Left ventricle myocardium superior (tissue), 1 donor: ENCODE data around the gene FOXM1. TPM values are rescaled to one million over a fixed set of nuclear protein-coding genes. Genes with fewer than 3 reads are reported as not detected.

Source experiments
- ATAC-seq: fragments of 200-7000 bp; cut with Tn5 transposase; one replicate; pipeline ENCODE4 v1.9.1; 2020; ENCODE audit warnings: mild to moderate bottlenecking, moderate library complexity
- DNase-seq: peaks from one replicate; pipeline ENCODE4 v3.0.0-alpha.2; 2020
- intact Hi-C: fragments of 100-400 bp; cut with micrococcal nuclease; formaldehyde crosslinking; loops from one replicate; pipeline ENCODE4 v1.11.0; 2022
- total RNA-seq: library from RNA; stranded (reverse); fragmentation: NEBNext Ultra II Directional; extraction: Animal tissue kit (Norgen Biotek cat#: 25700); gene quantifications from one replicate; pipeline ENCODE4 v1.2.1, GENCODE V29; 2021
- donor health status: DM: no; HTN: yes; CAD: no; lungs with severe emphysema.

Gene FOXM1
- total RNA-seq, 1 donor from 2014 or later: 0.79 TPM

DNA sequence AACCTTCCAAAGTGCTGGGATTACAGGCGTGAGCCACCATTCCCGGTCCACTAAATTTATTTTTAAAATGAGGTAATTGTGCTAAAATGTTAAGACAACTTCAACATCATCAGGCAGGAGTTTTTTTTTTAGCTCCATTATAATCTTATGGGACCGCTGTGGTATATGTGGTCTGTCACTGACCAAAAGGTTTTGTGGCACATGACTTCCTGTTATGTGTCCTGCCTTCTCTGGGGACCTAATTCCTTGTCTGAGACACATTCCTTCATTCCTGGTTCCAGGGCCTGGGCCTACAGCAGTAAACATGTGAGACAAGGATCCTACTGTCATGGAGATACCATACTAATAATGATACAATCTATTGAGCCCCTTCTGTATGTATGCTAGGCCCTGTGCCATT is 25.0 kb downstream of the FOXM1 start:
- intact Hi-C loops: no loop called here
- ATAC-seq: no peak
- DNase-seq: no peak

DNA sequence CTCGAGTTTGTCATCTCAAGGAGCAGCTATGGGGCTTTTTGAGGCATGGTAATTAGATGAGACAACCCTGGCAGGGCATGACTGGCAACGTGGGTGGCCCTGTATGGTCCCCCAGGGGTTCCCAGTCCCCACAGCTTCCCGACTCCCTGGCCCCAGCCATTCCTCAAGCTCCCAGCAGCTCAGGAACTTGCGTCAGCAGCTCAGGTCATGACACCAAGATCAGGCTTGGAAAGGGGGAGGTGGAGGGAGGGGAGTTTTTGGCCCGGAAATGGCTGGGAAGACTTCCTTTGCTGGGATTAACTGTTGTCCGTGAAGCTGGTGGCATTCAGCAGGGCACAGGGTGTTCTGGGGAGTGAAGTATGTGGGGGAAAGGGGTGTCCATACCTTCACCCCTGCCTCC is 31.7 kb downstream of the FOXM1 start:
- peak; percentile 57 for ATAC-seq
- peak; percentile 40 for DNase-seq
- intact Hi-C loops: no loop called here

DNA sequence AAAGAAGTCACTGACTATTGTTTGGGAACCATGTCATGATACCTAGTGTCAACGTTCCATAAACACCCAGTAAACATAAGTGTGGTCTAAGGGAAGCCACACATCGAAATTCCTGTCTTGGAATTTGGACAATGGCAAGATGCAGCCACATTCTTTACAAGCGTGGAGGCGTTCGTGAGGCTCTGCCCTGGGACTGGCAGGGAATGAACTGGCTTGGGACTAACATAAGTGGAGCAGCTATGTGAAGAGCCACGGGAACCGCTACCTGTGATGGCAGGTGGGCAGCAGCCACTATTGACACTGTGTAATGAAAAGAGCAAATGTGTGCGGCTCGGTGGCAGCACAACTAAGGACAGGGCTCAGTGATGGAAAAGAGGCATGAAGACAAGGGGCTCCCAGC is 32.2 kb downstream of the FOXM1 start:
- intact Hi-C loops: no loop called here
- DNase-seq: no peak
- no peak for ATAC-seq

DNA sequence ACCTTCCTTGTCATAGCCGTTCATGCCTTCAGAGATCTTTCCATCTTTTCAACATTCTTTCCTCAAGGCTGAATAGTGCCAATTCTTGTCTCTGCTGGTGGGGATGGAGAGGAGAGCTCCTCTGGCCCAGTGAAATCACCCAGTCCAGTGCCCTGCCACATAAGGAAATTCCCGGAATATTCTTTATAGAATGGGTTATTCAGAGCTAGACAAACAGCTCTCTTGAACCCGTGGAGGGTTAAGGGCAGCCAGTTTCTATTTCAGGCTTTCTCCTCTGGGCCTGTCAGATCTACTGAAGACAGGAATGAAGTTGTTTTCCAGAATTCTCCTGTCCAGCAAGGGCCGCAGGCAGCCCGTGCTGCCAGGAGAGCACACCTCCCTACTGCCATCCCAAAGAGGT is 34.0 kb downstream of the FOXM1 start:
- DNase-seq (no peak), ATAC-seq (peak; percentile 19)
- intact Hi-C loops: no loop called here

DNA sequence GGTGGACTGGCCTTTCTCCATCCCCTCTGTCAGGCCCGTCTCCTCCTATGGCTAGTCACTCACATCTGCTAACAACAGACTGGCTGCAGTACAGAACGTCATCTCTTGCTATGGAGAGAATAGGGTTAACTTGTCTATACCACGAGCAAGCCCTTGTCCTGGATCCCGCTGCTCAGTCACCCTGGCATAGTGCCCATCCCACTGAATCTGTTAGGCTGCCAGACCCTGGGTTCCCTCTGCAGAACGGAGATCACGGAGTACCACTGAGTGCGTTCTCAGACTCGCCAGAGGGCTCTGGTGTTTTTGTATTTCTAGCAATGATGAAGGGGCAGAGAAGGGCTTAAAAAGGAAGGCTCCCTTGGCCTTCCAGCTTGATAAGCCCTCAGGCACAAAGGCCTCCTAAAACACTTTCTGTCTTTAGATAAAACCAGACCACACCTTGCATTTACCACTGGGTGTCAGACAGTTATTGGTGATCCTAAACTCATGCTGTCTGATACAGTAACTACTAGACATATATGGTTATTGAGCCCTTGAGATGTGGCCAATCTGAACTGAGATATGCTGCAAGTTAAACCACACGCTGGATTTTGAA is 35.8 kb downstream of the FOXM1 start:
- intact Hi-C loops: no loop called here
- ATAC-seq (no peak), DNase-seq (no peak)

DNA sequence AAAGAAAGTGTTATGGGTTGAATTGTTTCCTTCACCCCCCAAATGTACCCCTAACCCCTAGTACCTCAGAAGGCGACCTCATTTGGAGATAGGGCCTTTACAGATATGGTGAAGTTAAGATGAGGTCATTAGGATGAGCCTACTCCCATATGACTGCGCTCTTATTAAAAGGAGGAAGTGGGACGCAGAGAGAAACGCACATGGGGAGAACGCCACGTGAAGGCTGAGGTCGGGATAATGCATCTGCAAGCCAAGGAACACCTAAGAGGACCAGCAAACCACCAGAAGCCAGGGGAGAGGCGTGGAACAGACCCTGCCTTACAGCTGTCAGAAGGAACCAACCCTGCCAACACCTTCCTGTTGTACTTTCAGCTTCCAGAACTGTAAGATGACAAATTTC is 40.4 kb downstream of the FOXM1 start:
- intact Hi-C loops: no loop called here
- DNase-seq: no peak
- no peak for ATAC-seq

DNA sequence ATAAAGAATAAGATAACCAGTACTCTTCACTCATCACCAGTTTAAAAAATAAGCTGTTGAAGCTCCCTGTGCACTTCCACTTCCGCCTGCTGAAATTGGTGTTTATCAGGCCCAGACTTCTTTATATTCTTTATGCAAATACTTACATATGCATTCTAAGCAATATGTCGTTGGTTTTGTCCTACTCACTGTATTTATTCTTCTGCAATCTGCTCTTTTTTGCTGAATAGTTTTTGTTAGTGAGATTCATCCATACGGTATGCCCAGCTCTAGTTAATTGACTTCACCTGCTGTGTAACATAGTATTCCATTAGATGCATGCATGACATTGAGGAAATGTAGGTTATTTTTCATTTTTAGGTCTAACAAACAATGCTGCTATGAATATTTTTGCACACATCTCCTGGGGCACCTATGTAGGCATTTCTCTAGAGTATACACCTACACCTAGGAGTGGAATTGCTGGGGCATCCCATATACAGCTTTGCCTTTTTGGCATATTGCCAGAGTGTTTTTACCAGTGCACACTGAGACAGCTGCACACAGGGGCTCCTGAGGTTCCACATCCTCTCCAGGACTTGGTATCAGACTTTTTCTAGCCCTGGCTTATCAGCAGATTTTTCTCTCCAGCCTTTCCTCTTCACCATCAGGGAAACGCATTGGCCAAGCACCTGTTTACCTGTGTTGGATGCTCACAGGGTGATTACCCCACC is 41.1 kb downstream of the FOXM1 start:
- ATAC-seq (no peak), DNase-seq (no peak)
- intact Hi-C loops: no loop called here

DNA sequence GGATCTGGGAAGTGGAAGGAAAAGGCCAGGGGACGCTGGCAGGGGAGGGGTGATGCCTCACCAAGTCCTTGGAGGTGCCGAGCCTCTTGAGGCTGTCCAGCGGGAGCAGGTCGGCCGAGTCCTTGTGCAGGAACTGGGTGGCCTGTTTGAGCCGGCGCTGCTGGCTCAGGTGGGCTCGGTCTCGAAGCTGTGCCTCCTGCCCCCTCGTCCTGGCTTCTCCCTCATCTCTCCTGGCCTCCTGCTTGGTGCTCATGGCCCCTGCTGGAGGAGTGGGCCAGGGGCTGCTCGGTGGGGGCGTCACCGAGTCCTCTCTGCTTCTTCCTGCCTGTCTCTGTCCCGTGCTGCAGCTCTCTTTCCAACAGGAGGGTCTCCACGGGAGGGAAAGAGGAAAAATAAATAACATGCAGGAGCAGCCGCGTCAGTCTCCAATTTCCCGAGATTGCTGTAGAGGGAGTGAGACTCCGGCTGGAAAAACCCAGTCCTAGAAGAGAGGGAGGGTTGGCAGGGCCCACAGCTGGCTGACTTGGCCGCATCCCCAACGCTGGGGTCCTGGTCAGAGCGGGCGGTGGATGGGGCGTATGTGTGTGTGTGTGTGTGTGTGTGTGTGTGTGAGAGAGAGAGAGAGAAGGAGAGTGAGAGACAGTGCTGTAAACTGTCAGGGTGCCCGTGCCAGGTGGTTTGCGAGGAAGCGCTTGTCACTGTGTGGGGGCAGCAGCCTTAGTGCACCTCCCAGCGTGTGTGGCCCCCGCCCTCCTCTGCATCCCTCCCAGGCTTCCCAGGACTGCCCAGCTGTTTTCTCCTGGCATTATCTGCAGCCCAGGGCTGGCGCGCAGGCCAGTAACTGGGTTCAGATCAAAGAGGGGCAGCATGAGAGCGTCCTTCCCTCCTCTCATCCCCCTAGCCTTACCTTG is 42.1 kb downstream of the FOXM1 start, which contains the start of gene NRIP2:
NRIP2 (minus strand) TSS at position 455 of the 911 bp plus-strand sequence; CDS start at position 403, 52 bp downstream.
- intact Hi-C loops: no loop called here
- peak; percentile 49 for DNase-seq
- ATAC-seq: peak; percentile 69

DNA sequence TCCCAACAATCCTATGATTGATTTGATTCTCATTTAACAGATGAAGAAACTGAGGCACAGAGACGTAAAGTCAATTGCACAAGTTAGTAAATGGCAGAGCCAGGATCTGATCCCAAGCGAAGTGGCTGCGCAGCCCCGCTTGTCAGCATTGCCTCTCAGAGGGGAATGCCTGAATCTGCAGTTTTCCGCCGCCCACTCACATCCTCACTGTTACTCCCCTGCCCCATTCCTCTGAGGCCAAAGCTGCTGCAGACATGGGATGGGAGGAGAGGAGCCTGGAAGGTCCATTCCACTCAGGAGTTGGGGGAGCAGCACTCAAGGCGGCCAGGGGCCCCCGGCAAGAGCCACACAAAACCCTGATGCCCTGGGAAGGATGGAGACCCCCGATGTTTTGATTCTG is 43.2 kb downstream of the FOXM1 start:
- intact Hi-C loops: no loop called here
- DNase-seq (peak; percentile 27), ATAC-seq (peak; percentile 48)

DNA sequence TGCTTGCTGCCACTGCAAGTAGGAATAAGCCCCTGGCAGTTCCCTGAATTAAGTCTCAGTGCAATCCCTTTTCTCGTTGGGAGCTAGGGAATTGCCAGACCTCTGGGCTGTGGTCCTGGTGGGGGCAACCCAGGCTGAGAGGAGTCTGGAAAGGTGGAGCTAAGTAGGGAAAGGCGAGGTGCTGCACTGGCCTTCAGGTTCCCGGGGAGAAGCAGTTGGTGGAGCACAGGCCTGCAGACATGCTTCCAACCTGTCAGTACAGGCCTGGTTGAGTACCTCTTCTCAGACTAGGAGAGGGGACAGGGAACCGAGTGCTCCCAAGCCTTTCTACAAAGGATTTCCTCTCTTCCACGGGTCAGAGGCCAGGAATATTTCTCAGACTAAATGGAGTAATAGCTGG is 43.6 kb downstream of the FOXM1 start:
- intact Hi-C loops: no loop called here
- DNase-seq: no peak
- no peak for ATAC-seq

DNA sequence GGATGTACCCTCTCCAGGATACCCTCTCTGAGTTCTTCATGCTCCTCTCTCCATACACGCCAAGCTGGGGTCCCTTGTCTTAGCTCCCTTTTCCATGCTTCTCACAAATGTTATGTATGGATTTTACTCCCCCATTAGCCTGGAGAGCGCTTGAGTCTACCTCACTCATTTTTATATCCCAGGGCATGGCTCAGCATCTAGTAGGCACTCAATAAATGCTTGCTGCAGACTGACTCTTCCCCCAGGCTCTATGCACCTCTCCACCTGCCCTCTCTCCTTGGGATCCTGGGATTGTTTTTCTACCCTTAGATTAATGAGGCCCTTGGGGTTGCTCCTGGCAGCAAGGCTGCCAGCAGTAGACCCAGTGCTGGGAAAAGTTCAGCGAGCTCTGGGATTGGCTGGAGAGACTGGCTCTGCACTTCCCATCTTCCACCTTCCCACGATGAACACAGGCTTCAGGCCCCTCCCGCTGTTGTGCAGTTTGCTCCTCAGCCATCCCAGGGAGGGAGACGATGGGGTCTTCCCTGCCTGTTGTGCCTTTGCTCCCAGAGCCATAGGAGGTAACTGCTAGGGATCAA is 44.3 kb downstream of the FOXM1 start:
- ATAC-seq (peak; percentile 17), DNase-seq (no peak)
- intact Hi-C loops: no loop called here

DNA sequence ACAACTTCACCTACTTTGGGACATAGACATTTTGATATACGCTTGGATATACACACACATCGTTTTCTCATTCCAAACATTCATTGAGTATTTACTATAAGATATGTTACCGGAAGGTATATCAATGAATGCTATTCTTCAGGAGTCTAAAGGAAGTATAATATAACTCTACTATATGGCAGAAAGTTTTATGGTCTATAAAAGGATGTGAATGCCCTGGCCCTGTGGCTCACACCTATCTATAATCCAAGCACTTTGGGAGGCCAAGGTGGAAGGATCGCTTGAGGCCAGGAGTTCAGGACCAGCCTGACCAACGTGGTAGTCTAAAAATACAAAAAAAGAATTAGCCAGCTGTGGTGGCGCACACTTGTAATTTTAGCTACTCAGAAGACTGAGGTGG is 47.7 kb downstream of the FOXM1 start:
- DNase-seq: no peak
- no peak for ATAC-seq
- intact Hi-C loops: no loop called here

DNA sequence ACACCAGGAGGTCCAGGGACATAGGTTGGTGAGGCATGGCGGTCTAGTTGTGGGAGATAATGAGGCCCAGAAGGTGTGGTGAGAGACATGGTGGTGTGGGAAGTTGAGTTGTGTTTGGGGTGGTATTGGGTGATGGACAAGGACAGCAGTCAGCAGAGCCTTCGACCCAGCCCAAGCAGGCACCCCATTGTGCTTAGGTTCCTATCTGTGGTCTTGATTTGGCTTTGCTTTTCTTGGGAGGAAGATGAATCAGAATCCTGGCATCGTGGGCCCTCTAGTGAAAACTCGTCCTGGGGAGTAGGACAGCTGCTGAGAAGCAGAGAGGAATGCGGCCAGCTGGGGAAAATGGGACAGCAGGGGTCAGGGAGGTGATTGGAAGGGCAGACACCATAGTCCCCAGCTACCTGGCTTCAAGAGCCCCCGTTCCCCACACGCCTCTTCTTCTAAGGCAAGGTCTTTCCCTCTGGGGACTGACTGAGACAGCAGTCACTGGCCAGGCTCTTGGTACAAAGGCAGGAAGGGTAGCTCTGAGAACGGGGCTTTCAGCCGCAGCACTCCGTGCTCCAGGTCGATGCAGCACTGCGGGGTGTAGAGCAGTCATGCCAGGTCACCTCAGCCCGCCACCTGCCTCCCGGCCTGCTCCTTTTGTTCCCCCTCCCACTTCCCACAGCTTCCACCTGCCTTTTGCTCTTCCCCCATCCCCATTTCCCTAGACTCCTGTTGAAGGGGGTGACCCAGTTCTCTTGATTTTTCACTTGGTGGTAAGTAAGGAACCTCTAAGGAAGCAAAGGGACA is 50.1 kb downstream of the FOXM1 start:
- no peak for ATAC-seq
- intact Hi-C loops: no loop called here
- no peak for DNase-seq

DNA sequence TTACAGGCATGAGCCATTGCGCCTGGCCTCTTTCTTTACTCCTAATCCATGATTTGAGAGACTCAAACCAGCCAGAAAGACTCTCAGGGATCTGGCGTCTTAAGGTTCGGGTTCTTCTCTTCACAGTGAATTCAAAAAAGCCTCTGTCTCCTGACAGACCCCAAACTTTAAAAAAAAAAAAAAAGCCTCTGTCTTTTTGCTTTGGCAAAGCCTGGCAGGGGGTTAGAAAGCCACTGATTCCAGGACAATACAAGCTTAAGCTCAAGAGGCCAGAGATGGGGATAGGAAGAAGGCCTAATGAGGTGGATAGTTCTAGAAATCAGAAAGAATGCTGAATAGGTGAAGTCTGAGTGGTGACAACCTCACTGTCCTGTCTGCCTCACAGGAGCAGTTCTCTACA is 50.9 kb downstream of the FOXM1 start:
- intact Hi-C loops: no loop called here
- ATAC-seq (no peak), DNase-seq (no peak)

DNA sequence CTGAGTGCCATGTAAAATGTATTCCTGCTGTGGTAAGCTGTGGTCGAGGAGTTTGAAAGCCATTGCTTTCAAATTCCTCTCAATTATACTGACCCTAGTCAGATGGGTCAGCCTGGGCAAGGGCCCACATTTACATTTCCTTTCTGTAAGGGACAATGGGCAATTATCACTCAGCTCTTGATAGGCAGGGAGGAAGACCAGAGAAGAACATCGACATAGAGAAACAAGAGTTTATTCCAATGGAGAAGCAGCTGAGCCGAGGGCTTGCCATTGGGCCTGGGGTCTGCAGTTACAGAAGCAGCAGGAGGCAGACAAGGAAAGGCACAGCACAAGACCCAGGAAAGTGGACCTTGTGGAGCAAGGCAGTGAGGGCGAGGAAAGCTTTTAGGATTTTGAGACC is 51.8 kb downstream of the FOXM1 start:
- intact Hi-C loops: no loop called here
- no peak for ATAC-seq
- DNase-seq: no peak

DNA sequence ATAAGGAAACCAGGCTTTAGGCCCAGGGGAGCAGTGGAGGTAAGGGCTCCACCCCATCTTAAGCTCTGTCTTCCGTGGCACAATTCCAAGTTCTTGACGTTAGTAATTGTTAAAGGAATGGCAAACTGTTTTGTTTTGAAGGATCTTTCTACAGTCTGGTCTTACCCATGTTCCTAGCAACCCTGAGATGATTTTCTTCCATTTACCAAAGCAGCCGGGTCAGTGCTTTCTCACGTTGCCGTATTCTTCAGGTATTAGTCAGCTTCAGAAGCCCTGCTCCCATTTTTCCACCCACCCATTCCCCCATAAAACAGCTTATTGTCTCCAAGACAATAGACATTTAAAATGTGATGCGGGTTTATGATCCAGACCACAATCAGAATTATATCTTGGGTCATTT is 52.4 kb downstream of the FOXM1 start:
- intact Hi-C loops: no loop called here
- DNase-seq: no peak
- no peak for ATAC-seq

DNA sequence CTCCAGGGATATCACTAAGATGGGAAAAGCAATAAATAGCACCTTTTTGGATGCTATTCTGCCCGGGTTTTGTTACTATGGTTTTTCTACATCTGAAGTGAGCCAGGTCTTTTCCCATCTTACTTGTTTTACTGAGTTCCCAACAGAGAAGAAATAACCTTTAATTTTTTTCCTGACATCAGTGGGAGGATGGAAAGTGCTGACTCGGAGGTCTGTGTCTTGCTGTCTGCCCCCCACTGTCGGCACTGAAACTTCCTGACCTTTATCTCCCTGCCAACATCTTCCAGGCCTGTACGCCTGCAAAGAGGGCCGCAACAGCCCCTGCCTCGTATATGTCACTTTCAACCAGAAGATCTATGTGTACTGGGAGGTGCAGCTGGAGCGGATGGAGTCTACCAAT is 53.5 kb downstream of the FOXM1 start:
- intact Hi-C loops: no loop called here

DNA sequence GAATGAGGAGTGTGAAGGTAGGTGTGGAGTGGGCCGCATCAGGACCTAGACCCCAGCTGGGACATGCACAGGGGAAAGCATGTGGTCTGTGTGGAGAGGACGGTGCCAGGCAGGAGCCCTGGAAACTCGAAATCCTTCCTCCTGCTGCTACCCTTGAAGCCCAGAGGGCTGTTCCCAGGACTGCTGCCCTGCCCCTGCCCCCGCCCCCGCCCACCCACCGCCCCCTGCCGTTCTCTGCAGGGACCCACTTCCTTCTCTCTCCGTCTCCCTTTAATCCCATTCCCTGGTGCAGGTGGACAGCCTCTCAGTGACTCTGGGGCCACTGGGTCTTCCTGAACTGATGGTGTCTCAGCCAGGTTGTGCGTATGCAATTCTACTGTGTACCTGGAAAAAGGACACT is 56.5 kb downstream of the FOXM1 start:
- DNase-seq (no peak), ATAC-seq (no peak)
- intact Hi-C loops: no loop called here

More for the DNA sequence above, 53.5 kb downstream of the FOXM1 start:
- DNase-seq (no peak), ATAC-seq (no peak)

DNA sequence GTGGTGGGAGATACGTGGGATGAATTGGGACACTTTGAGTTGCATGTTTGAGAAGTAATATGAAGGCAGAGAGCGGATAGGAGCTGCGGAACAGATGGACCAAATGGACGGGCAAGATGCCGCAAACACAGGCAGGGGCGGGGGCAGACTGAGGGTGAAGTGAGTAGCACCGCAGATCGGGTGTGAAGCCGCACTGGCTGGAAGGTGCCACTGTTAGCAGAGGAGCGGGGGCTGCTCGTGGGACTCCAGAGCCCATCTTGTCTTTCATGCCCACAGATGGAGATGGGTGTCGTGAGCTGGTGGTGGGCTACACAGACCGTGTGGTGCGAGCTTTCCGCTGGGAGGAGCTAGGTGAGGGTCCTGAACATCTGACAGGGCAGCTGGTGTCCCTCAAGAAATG is 57.2 kb downstream of the FOXM1 start:
- no peak for ATAC-seq
- intact Hi-C loops: no loop called here
- DNase-seq: no peak
